Measurements from ENCODE around the gene TTLL9. TPM values are rescaled to one million over a fixed set of nuclear protein-coding genes. Genes with fewer than 3 reads are reported as not detected.

Gene TTLL9
- total RNA-seq, 4 donors from 2014 or later = 0.47 to 1.7 TPM; not detected in 2

GRCh38 chr20:31930779-31931178 lies 60.3 kb downstream of the TTLL9 start:
- H3K4me1 ChIP-seq = no peaks in the 10 kb centered on the region
- no peak for TF ChIP-seq CTCF (IDR thresholded peaks at IDR 0.05)
- no peak for TF ChIP-seq POLR2A (IDR thresholded peaks at IDR 0.05)
- H3K4me3 ChIP-seq = no peak overlapping the region
- no peaks in the 10 kb centered on the region for H3K9me3 ChIP-seq
- no peak for DNase-seq
- no peaks in the 10 kb centered on the region for H3K27me3 ChIP-seq
- no peak overlapping the region for H3K27ac ChIP-seq
- no peaks in the 10 kb centered on the region for H3K36me3 ChIP-seq

- no peak overlapping the region for H3K4me3 ChIP-seq
- no peaks in the 10 kb centered on the region for H3K4me1 ChIP-seq
- no peak for DNase-seq
- no peaks in the 10 kb centered on the region for H3K9me3 ChIP-seq
- no peaks in the 10 kb centered on the region for H3K36me3 ChIP-seq
- TF ChIP-seq CTCF (IDR thresholded peaks at IDR 0.05) = no peak
- TF ChIP-seq POLR2A (IDR thresholded peaks at IDR 0.05) = no peak
- no peaks in the 10 kb centered on the region for H3K27me3 ChIP-seq
- H3K27ac ChIP-seq = no peak overlapping the region
Observed at GRCh38 chr20:31933698-31934097, 63.3 kb downstream of the TTLL9 start.

- H3K4me1 ChIP-seq = no peaks in the 10 kb centered on the region
- H3K36me3 ChIP-seq = no peaks in the 10 kb centered on the region
- no peak overlapping the region for H3K4me3 ChIP-seq
- no peaks in the 10 kb centered on the region for H3K9me3 ChIP-seq
- DNase-seq = no peak
- no peak overlapping the region for H3K27ac ChIP-seq
- no peaks in the 10 kb centered on the region for H3K27me3 ChIP-seq
- TF ChIP-seq POLR2A (IDR thresholded peaks at IDR 0.05) = no peak
- no peak for TF ChIP-seq CTCF (IDR thresholded peaks at IDR 0.05)
Observed at GRCh38 chr20:31934491-31934890, 64.1 kb downstream of the TTLL9 start.

GRCh38 chr20:31934968-31935764 lies 64.7 kb downstream of the TTLL9 start:
- H3K36me3 ChIP-seq = no peaks in the 10 kb centered on the region
- no peaks in the 10 kb centered on the region for H3K9me3 ChIP-seq
- H3K4me3 ChIP-seq = no peak overlapping the region
- TF ChIP-seq POLR2A (IDR thresholded peaks at IDR 0.05) (no peak), CTCF (IDR thresholded peaks at IDR 0.05) (no peak)
- no peaks in the 10 kb centered on the region for H3K4me1 ChIP-seq
- DNase-seq = no peak
- no peaks in the 10 kb centered on the region for H3K27me3 ChIP-seq
- no peak overlapping the region for H3K27ac ChIP-seq

GRCh38 chr20:31936420-31936819 lies 66.0 kb downstream of the TTLL9 start:
- Histone ChIP-seq H3K36me3 (no peaks in the 10 kb centered on the region), H3K27me3 (no peaks in the 10 kb centered on the region), H3K4me1 (no peaks in the 10 kb centered on the region), H3K9me3 (no peaks in the 10 kb centered on the region), H3K4me3 (no peak overlapping the region), H3K27ac (no peak overlapping the region)
- no peak for DNase-seq
- TF ChIP-seq POLR2A (IDR thresholded peaks at IDR 0.05) (no peak), CTCF (IDR thresholded peaks at IDR 0.05) (no peak)
